ENCODE data around the gene MTUS2. TPM values are rescaled to one million over a fixed set of nuclear protein-coding genes. Genes with fewer than 3 reads are reported as not detected.

Gene MTUS2
- total RNA-seq, result 0.05 and 0.08 TPM in 2 replicates
- polyA plus RNA-seq (2012), result 0.15 TPM

DNA sequence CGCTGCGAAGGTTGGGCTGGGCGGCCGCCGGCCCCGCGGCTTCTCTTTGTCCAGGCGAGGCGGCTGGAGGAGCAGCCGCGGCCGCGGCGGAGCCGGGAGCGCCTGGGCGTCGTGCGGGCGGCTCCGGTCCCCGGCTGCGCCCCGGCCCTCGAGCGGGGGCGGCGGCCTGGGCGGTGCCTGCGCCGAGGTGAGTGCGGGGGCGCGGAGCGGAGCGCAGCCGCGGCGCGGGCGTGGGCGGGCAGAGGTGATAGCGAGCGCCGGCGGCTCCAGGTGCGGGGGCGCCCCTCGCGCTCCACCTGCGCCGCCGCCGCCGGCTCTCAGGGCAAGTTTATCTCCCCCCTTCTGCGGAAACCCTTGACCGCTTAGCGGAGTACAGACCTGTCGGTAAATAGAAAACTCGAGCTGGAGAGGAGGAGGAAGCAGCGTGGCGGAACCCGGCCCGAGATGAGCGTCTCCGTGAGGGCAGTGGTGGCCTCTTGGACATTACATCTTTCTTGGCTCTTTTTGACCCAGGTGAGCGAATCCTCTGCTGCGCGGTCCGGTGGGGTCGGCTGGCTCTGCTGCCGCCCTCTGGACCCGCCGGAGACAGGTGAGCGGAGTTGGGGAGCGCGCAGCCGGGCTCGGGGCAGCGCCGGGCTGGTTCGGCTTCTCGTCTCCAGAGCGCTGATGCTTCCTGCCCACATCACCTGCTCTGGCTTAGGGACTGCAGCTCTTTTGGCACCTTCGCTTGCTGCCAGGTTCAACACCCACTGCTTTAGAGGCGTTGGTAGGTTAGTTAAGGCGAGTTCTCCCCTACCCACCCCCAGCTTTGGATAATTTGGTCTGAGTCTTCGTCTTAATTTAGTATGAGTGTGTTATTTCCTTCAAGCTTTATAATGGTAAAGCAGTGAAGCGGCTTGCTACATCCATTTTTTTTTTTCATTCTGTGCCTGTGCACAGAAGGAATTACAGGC lies at the start of gene MTUS2:
Gene MTUS2, plus strand, starts transcription at position 241 of the 953 bp plus-strand sequence.
- no peak for DNase-seq (ENCODE audit: low read depth)

DNA sequence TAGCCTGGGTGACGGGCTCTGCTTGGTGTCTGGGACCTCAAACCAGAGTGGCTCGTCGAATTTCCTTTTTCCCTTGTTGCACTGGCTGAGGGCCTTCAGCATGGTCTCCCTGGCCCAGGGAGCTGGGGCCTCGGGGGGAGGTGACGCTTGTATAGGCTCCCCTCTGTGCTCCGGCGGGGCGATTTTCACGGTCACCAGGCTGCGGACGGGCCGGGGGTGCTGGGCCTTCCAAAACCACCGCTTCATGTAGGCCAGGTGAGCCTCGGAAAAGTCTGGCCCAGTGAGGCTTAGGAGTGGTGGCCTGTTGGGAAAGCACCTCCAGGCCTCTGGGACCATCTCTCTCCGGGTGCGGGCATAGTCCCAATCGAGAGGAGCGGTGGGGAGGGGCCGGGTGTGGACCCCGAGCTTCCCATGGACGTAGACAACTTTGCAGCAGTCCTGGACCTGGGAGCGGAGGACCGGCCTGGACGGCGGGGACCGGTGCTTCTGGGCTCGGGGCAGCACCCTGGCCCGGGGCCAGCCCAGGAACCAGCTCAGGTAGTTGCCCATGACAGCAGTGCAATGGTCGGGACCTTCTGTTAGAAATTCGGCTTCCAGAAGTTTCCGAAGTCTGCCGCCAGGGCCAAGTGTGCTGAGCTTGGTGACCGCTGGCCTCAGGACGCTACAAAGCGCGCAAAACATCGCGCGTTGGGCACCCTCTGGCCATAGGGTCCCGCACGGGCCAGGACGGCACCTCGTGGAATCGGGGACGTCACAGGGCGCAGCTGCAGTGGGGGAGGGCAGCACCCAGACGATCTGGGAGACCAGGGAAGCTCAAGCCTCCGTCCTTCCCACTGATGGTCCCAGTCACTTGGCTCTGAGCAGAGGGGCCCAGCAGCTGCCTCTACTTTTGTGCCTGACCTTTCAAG lies 41.6 kb upstream of the MTUS2 start:
- DNase-seq (ENCODE audit: low read depth), result no peak

DNA sequence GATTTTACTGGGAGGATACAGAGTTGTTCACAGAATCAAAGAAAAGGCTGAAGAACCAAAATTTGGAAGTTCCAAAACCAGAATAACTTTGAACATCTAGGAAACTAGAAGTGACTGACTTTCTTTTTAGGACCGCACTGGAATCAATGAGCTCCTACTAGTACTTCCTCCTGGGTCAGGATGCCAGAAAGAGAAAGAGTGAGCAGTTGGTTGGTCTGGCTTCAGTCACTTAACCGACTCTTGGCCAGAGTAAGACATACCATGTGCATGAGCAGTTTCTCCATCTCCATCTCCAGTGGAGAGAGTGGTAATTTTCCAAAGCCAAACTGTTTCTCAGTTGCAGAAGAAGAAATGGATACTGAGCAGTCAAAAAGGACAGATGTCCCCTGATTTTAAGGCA lies 27.1 kb upstream of the MTUS2 start:
- DNase-seq (ENCODE audit: low read depth), result peak; percentile 82

DNA sequence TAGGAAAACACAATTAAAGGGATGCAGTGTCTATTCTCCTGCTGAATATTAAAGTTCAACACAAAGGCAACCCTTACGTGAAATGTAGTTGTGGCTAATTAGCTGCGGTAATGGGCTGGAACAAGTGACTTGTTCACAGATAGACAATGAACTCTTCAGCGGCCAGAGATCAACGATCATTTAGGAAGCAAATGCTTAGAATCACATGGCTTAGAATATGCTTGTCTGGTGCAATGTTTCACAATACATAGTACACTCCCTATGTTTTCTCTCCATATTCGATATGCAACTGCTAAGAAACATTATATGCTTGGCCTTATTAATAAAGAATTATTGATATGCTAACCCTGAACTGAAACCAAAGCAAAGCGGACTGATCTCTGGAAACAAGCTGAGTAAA lies 25.7 kb upstream of the MTUS2 start:
- DNase-seq (ENCODE audit: low read depth), result no peak

DNA sequence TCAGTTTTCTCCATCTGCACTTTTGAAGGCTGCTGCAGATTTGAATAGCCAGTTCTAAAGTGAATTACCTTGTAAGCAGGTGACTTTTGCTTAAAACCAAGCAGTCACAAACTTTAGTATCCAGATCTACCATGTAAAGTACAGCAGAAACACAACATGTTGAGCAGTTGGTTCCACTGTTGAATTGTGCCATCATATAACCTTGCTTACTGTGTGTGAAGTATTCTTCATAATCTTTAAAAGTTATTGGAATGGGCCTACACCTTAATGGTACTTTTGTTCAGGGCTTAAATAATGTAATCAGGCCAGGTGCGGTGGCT lies 23.2 kb upstream of the MTUS2 start:
- no peak for DNase-seq (ENCODE audit: low read depth)

DNA sequence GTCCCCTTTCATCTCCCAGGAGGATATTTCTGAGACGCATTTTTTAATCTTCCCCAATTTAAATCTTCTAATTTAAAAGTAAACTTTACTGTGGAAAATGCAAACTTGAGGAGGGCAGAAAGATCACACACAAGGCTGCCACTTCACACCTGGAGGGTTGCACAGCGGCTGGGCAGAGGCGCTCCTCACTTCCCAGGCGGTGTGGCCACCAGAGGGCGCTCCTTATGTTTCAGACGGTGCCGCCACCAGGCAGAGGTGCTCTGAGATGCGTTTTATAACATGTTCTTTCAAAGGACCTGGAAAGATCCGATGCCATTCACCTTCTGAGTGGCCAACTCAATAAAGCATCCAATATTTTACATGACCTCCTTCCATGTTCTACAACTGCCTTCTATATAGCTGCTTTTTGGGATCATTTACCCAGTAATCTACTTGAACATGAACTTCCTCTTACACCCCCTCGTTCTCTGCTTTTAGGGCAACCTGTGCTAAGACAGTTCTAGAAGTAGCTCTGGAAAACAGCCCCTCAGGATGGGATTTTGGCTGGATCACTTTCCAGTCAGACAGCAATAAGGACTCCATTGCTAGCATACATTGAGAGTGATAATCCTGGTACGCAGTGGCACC lies 14.8 kb upstream of the MTUS2 start:
- no peak for DNase-seq (ENCODE audit: low read depth)

DNA sequence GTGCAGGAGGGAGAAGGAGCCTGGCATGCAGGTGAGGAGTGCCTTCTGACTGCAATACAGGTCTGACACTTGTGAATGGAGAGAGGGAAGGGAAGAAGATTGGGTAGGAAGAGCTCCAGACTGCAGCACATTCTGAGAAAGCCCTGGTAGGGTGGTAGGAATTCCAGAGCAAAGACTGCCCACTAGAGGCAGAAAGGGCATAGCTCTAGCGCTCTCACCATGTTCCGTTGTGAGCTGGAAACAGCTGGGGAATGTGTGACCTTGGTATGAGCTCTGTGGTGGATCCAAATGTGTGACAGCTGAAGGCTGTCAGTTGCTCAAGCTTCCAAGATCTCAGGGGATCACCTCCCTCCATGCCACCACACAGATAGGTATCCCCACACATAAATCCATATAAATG lies 2.9 kb upstream of the MTUS2 start:
- no peak for DNase-seq (ENCODE audit: low read depth)

DNA sequence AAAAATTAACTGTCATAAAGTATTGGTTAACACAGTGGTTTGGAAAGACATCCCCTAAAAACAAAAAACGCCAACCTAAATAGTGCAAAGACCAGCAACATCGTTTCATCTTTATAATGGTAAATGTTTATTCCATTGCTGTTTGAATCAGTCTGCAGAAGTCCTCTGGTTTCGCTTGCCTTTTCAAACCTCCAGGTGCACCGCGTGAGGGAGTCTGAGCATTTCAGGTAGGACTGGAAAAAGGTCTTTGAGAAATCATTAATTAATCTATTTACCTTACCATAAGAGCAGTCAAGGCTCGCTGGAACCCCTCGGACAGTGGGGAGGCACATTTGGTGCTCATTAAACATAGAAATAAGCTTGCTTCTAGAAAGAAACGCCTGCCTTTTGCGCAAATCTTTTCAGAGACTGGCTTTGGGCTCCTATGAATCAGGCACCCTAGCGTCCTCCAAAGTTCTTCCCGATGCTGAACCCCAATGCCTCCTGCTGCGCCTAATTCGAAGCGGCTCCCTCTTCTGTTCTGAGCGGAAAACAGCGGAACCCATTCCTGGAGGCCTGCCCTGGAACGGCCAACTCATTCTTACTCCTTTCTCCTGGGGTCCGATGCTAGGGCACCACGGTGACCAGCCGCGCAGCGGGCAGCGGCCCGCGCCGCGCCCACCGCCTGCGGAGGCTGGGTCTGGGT lies 951 bp upstream of the MTUS2 start:
- DNase-seq (ENCODE audit: low read depth), result no peak

DNA sequence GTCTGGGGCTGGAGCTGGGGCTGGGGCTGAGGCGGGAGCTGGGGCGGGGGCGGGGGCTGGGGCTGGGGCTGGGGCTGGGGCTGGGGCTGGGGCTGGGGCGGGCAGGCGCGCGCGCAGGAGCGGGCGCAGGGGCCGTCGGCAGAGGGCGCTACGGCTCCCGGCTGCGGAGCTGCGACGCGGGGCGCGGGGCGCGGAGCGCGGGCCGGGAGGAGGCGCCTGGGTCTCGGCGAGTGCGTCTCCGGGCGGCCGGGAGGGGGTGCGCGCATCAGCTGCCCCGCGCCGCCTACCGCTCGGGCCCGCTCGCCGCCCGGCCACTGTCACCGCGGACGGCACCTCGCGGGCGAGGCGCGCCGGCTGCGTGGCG lies 422 bp upstream of the MTUS2 start:
- peak; percentile 24 for DNase-seq (ENCODE audit: low read depth)

DNA sequence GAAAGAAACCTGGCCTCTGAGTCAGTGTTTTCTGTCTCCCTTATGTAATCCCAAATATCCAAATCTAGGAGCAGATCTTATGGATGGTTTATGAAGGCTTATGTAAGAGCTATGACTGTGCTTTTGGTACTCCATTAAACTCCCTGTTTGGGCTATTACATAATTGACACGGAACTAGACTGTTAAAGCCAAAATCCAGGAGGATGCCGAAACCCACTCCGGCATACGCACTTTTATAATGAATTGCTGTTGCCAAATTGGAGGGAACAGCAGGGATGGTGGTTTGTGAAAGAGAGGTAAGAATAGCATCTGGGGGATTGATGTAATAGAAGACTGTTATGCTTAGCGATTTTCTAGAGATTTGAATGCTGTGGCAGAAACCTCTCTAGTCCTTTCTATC lies 2.0 kb downstream of the MTUS2 start:
- DNase-seq (ENCODE audit: low read depth), result no peak

DNA sequence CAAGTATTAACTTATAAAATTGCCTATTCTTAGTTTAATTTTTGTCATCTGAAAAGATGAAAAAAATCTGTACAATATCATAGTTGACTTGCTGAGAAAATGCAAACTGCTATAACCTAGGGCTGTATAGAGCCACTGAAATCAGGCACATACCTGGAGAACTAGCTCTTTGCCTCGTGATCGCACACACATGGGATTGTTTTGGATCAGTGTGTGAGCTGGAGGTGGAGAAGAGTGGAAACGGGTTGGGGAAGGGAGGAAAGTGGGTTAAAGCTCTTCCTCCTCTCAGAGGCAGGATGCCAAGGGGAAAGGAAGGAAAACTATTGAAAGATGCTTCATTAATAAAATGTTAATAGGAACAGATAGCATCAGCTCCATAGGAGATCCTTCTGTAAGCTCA lies 2.7 kb downstream of the MTUS2 start:
- no peak for DNase-seq (ENCODE audit: low read depth)

DNA sequence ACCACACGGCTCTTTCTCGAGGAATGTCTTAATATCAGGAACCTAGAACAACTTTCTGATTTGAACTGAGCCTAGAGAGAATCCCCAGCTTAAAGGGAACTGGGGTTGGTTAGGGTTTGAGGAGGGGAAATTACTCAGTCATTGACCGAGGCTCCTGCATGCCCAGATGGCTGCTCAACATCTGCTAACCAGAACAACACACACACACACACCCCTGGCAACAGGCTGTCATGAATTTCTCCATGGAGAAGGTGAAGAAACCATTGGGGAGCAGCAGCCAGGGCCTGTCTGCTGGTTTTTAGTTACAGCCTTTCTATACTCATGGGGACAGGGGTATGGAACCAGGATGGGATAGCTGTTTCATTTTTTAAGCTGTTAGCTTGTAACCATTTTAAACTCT lies 5.2 kb downstream of the MTUS2 start:
- no peak for DNase-seq (ENCODE audit: low read depth)

DNA sequence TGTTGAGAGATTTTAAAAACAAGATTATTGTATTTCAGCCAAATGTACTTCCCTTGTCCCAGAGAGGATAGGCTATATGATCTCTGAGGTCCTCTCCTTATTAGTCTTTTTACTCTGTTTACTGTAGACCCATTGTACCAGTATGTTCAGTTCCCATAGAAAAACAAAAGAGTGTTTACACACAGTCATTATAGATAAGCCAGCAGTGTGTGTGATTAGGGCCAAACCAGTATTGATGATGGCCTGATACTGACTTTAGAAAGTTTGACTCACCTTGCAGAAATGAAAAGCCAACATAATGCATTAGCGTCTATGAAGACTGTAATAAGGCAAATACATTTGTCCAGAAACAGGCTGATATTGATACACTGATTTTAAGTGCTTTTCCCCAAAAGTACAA lies 6.2 kb downstream of the MTUS2 start:
- DNase-seq (ENCODE audit: low read depth), result no peak

DNA sequence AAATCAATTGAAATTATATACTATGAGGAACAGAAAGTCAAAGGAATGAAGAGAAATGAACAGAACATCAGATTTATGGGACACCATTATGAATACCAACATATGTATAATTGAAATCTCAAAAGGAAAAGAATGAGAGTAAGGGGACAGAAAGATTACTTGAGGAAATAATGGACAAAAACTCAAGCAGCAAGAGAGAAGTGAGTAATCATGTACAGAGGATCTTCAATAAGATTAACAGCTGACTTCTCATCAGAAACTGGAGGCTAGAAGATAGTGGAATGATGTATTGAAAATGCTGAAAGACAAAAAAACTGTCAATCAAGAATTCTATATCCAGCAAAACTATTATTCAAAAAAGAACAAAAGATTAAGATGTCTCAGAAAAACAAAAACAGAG lies 10.4 kb downstream of the MTUS2 start:
- DNase-seq (ENCODE audit: low read depth), result no peak

DNA sequence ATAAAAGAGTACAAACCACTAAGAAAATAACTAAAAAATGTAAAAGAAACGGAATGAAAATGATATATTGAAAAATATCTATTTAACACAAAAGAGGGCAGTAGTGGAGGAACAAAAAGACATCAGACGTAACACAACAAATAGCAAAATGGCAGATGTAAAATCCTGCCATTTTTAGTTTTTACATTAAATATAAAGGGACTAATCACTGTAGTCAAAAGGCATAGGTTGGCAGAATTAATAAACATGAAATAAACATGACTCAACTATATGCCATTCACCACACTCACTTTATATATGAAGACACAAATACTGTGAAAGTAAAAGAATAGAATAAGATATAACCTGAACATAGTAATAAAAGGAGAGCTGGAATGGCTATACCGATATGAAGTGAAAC lies 11.0 kb downstream of the MTUS2 start:
- DNase-seq (ENCODE audit: low read depth), result no peak

DNA sequence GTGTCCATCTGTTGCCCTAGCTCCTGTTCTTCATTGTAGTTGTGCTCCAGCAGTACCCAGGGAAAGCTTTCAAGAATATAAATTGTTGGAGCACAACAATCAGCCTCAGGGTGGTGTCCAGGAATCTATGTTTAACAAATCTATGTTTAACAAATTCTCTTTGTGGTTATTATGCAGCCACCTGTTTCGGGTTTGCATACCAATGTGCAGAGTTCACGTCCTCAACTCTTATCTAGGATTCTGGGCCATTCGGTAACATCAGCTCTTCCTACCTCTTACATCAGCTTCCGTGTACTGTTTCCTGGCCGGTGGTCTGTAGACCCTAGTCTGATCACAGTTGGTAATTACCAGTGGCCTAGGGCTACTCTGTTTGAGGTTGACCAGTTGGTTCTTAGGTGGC lies 17.0 kb downstream of the MTUS2 start:
- DNase-seq (ENCODE audit: low read depth), result peak; percentile 31

DNA sequence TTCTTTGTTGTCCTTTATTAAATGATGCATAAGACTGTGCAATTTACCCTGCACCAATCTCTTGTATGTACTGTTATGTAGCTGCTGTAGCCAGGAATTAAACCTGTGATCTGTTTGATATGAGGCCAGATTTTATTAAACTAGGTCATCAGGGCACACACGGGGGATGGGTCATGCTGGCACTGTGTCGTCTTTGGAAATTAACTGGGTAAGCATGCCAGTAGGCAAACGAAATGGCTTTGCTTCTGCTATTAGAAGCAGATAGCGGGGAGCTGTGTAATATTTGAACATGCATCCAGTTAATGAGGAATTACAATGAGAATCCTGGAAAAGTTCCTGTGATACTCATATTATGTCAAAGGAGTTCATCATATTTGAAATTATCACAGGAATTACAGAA lies 23.5 kb downstream of the MTUS2 start:
- DNase-seq (ENCODE audit: low read depth), result no peak

DNA sequence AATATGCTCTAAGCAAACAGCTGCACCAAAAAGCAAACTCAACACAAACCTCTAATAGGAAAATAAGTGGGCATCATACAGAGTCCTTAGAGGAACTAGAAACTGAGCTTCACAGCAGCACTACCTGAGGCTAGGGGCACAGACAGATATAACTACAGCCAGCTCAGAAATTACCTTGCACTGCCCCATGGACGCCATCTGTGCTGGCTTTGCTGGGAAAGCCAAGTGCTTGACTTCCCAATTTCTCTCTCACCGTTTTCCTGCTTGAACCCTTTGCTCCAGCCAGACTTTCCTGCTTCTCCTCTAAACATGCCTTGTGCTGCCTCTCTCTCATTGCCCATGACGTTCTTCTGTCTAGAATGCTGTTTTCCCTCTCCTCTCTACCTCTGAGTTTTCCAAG lies 29.3 kb downstream of the MTUS2 start:
- DNase-seq (ENCODE audit: low read depth), result no peak

DNA sequence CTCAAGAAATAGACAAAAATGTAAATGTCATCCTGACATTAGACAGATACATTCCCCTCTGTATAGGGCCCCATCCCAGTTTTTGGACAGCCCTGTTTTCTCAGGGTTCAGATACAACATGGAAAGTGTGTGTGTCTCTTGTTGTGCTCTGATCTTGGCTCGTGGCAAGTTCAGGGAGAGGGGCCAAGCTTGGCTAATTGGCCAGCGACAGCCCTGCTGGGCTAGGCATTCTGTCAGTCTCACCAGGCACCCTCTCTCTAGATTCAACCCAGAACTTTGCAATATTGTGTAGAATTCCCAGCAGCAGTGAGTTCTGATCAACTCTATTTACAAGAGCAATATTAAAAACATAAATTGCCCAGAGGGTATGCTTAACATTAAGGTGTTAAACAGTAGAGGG lies 30.1 kb downstream of the MTUS2 start:
- no peak for DNase-seq (ENCODE audit: low read depth)

DNA sequence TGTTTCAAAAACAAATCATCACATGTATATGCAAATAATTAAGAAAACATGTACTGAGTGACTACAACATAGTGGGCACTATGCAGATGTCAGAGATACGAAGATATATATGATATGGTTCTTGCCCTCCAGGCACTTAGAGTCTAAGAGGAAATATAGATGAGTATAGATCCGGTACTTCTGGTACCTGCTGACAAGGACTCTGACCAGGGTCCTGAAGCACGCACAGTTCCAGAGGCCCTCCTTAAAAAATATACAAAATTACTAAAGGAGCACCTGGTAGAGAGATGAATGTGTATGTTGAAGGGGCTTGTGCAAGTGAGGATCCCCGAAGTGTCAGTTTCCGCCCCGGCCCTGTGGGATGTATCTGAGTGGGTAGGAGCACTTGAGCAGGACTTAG lies 31.3 kb downstream of the MTUS2 start:
- no peak for DNase-seq (ENCODE audit: low read depth)

DNA sequence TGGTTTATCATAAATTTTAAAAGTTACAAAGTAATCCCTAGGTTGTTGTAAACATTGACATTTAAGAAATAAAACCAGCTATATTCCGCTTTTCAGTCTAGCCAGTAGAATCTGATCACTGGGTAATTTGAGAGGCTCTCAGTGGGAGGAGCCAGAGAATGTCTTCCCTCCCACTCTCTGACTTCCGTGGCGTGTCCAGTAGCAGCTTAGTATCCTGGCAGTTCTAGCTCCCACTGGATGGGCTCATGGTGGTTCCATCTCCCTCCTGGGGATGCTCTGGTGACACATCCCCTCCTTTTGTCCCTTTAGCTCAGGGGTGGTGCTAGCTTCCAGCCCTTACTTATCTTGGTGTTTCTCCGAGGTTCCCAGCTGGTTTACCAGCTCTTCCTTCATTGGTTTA lies 34.5 kb downstream of the MTUS2 start:
- peak; percentile 8 for DNase-seq (ENCODE audit: low read depth)
